Smooth muscle cell (in vitro differentiated cells): Measurements from ENCODE around the gene DDIAS. TPM values are rescaled to one million over a fixed set of nuclear protein-coding genes. Genes with fewer than 3 reads are reported as not detected.
A peak's percentile ranks its signal among the peaks of the same experiment; 100 is the strongest.
"Not testable (repeated sequence)": the region's sequence is repeated elsewhere in the genome, so short reads cannot be mapped to it uniquely, and the experiment has no call there.

Experiments used
- DNase-seq: peaks from one replicate; lab custom pipeline; 2025; ENCODE audit not compliant: unreplicated experiment; lab: John Stamatoyannopoulos, UW
- H2AFZ ChIP-seq: fragments of 200-600 bp; sonication (generic); 2 replicates; pipeline ENCODE4 v1.6.0; 2016; ENCODE audit warnings: antibody characterized with exemption, low read depth, mild to moderate bottlenecking
- H3F3A ChIP-seq: fragments of 200-600 bp; sonication (generic); 2 replicates; pipeline ENCODE4 v1.6.0; 2017; ENCODE audit warnings: antibody characterized with exemption, low read depth
- H3K27ac ChIP-seq: fragments of 200-600 bp; sonication (generic); 2 replicates; pipeline ENCODE4 v1.5.1; 2016; ENCODE audit warnings: low read depth, mild to moderate bottlenecking
- H3K27me3 ChIP-seq: fragments of 200-600 bp; sonication (generic); 2 replicates; pipeline ENCODE4 v1.6.1; 2016; ENCODE audit warnings: low read depth, mild to moderate bottlenecking
- H3K36me3 ChIP-seq: fragments of 200-600 bp; sonication (generic); 2 replicates; pipeline ENCODE4 v1.5.1; 2016; ENCODE audit warnings: low read depth
- H3K4me1 ChIP-seq: fragments of 200-600 bp; sonication (generic); 2 replicates; pipeline ENCODE4 v1.5.1; 2016; ENCODE audit warnings: low read depth
- H3K4me2 ChIP-seq: fragments of 200-600 bp; sonication (generic); 2 replicates; pipeline ENCODE4 v1.6.0; 2016; ENCODE audit warnings: mild to moderate bottlenecking
- H3K4me3 ChIP-seq: fragments of 200-600 bp; sonication (generic); 2 replicates; pipeline ENCODE4 v1.5.1; 2016; ENCODE audit warnings: mild to moderate bottlenecking
- H3K79me2 ChIP-seq: fragments of 200-600 bp; sonication (generic); 2 replicates; pipeline ENCODE4 v1.6.0; 2016; ENCODE audit warnings: low read depth, mild to moderate bottlenecking
- H3K9ac ChIP-seq: fragments of 200-600 bp; sonication (generic); 2 replicates; pipeline ENCODE4 v1.6.0; 2016; ENCODE audit warnings: low read depth
- H3K9me3 ChIP-seq: fragments of 200-600 bp; sonication (generic); replicated peaks from 2 replicates; pipeline ENCODE4 v1.5.1; 2016; ENCODE audit warnings: low read depth
- H4K20me1 ChIP-seq: fragments of 200-600 bp; sonication (generic); 2 replicates; pipeline ENCODE4 v1.6.0; 2016; ENCODE audit warnings: low read depth
- WGBS: methylation state at CpG from one replicate; pipeline ENCODE4 v1.1.7; 2016; ENCODE audit warnings: low lambda C conversion rate; 5-methylcytosine and 5-hydroxymethylcytosine counted together
- polyA plus RNA-seq: library from polyadenylated mRNA; unstranded; fragments of >200 nt; fragmentation: Nextera tagmentation; extraction: Ambion mirVana; gene quantifications from 2 replicates; pipeline ENCODE4 v1.2.1, GENCODE V29; 2016
- total RNA-seq: library from RNA; depleted of rRNA; stranded (reverse); fragments of >200 nt; gene quantifications from 2 replicates; pipeline ENCODE4 v1.2.3, GENCODE V29; 2014
- TF ChIP-seq, protein P1 (sequence below): fragments of 200-600 bp; sonication (generic); IDR thresholded peaks from 2 replicates; pipeline ENCODE4 v1.5.1; 2017; ENCODE audit warnings: borderline replicate concordance, mild to moderate bottlenecking, antibody characterized with exemption; ENCODE audit not compliant: insufficient read depth, poor library complexity, severe bottlenecking

The DDIAS gene
- total and polyA plus RNA-seq, 2 experiments from 2014 or later, result 3.1 to 5.9 TPM

DNA sequence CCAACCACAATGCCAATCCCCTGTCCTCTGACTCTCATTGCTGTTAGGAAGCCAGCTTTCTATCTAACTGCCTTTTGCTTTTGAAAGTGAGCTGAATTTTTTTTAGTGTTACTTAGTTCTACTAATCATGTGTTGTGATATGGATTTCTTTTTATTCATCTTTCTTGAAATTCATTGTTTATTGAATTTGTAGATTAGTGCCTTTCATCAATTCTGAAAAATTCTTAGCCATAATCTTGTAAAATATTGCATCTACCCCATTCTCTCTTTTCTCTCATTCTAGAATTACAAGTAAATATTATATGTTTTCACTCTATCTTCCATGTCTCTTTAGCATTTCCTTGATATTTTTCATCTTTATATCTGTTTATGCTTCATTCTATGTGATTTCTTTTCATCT is 47.8 kb downstream of the DDIAS start:
- no peak overlapping the region for H3K27ac ChIP-seq
- H3K4me1 ChIP-seq, result no peaks in the 10 kb centered on the region
- TF ChIP-seq, protein P1, sequence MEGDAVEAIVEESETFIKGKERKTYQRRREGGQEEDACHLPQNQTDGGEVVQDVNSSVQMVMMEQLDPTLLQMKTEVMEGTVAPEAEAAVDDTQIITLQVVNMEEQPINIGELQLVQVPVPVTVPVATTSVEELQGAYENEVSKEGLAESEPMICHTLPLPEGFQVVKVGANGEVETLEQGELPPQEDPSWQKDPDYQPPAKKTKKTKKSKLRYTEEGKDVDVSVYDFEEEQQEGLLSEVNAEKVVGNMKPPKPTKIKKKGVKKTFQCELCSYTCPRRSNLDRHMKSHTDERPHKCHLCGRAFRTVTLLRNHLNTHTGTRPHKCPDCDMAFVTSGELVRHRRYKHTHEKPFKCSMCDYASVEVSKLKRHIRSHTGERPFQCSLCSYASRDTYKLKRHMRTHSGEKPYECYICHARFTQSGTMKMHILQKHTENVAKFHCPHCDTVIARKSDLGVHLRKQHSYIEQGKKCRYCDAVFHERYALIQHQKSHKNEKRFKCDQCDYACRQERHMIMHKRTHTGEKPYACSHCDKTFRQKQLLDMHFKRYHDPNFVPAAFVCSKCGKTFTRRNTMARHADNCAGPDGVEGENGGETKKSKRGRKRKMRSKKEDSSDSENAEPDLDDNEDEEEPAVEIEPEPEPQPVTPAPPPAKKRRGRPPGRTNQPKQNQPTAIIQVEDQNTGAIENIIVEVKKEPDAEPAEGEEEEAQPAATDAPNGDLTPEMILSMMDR, result no peak
- H3K27me3 ChIP-seq, result no peaks in the 10 kb centered on the region
- no peaks in the 10 kb centered on the region for H4K20me1 ChIP-seq
- H3K36me3 ChIP-seq, result no peaks in the 10 kb centered on the region
- no peaks in the 10 kb centered on the region for H3F3A ChIP-seq
- no peaks in the 10 kb centered on the region for H3K9me3 ChIP-seq
- no peak overlapping the region for H3K4me2 ChIP-seq
- H3K9ac ChIP-seq, result no peak overlapping the region
- H3K4me3 ChIP-seq, result no peak overlapping the region
- no peak overlapping the region for H2AFZ ChIP-seq
- no peak for DNase-seq
- H3K79me2 ChIP-seq, result no peaks in the 10 kb centered on the region

GRCh38 chr11:82950502-82950901 is 49.0 kb downstream of the DDIAS start:
- H3K4me2 ChIP-seq, H3K9ac ChIP-seq, H3K27me3 ChIP-seq, H3K4me1 ChIP-seq, H3K27ac ChIP-seq, H3F3A ChIP-seq, H3K4me3 ChIP-seq, H3K36me3 ChIP-seq, H3K9me3 ChIP-seq, DNase-seq, H2AFZ ChIP-seq, H3K79me2 ChIP-seq, H4K20me1 ChIP-seq: not testable (repeated sequence)
- WGBS, result 98% methylated on average over 2 of the region's 2 CpGs

GRCh38 chr11:82955736-82956453 is 54.4 kb downstream of the DDIAS start:
- H2AFZ ChIP-seq, result peak overlapping the region; percentile 19
- not testable (repeated sequence) for H3K36me3 ChIP-seq

DNA sequence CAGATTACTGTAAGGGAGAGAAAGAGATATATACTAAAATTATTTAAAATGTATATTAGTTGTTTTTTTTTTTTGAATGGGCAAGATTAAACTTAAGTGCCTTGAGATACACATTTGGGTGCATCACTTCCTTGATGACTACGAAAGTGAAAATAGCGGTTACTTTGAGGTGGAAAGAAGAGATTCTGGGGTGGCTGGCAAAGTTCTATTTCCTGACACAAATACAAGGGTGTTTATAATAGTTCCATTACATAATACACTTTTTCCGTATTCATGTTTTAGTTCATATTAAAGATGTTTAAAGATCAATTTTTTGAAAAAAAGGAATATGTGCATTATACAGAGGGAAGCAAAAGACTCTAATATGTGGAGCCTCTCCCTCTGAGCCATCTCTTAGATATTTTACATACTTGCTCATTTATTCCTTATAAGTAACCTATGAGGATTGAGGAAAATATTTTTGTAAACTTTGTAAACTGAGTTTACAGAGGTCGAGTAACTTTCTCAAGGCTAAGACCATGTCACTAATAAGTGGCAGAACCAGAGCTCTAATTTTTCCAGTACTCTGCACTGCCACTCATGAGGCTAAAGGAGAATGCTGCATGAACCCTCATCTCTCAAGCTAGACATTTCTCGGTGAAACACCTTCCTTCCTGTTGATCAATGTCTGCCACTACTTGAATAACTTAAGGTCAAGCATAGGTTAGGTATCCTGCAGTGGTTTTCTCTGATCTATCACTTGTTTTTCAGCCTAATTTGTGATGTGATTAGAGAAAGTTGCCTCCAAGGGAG is 58.6 kb downstream of the DDIAS start:
- Histone ChIP-seq H3K27me3 (no peaks in the 10 kb centered on the region), H4K20me1 (no peaks in the 10 kb centered on the region), H3K9me3 (no peaks in the 10 kb centered on the region), H3K79me2 (no peaks in the 10 kb centered on the region), H3K27ac (no peak overlapping the region), H3K9ac (no peak overlapping the region), H3K4me3 (no peak overlapping the region), H3K4me1 (no peaks in the 10 kb centered on the region), H2AFZ (no peak overlapping the region), H3F3A (no peaks in the 10 kb centered on the region), H3K36me3 (no peaks in the 10 kb centered on the region), H3K4me2 (no peak overlapping the region)
- 84% methylated on average over 5 of the region's 5 CpGs for WGBS
- DNase-seq, result no peak
- TF ChIP-seq, protein P1, result no peak

More at GRCh38 chr11:82955736-82956453, 54.4 kb downstream of the DDIAS start:
- H3K27me3 ChIP-seq, H3F3A ChIP-seq, DNase-seq, H3K4me1 ChIP-seq, H4K20me1 ChIP-seq, H3K9me3 ChIP-seq, H3K4me3 ChIP-seq, H3K27ac ChIP-seq, H3K9ac ChIP-seq, H3K79me2 ChIP-seq: not testable (repeated sequence)
- WGBS, result 45% methylated on average over 9 of the region's 9 CpGs
- H3K4me2 ChIP-seq, result peak overlapping the region; percentile 6
